ENCODE data around the gene CCDC141.

CCDC141 gene

GRCh38 chr2:179037807-179038206 is 12.1 kb downstream of the CCDC141 start:
- Histone ChIP-seq H3K27ac (ENCODE audit: low read length) (no peak overlapping the region), H2AFZ (ENCODE audit: low read depth, low read length) (no peak overlapping the region), H3K9me3 (ENCODE audit: insufficient read depth, low read length, severe bottlenecking) (no peaks in the 10 kb centered on the region), H3K4me3 (ENCODE audit: low read depth in 1 of 2, low read length in 2 of 2) (no peak overlapping the region), H3K9ac (ENCODE audit: low read depth, low read length) (no peak overlapping the region), H4K20me1 (ENCODE audit: insufficient read depth, low read length) (no peaks in the 10 kb centered on the region), H3K4me2 (ENCODE audit: insufficient read depth, low read length) (no peak overlapping the region), H3K36me3 (ENCODE audit: insufficient read depth, low read length) (no peaks in the 10 kb centered on the region), H3K4me1 (ENCODE audit: insufficient read depth, low read length) (no peaks in the 10 kb centered on the region; the same call in 1 of the 2 replicates), H3K79me2 (ENCODE audit: insufficient read depth, low read length) (no peaks in the 10 kb centered on the region), H3K27me3 (ENCODE audit: insufficient read depth, low read length, poor library complexity) (no peaks in the 10 kb centered on the region)
- DNase-seq (no peak), ATAC-seq (ENCODE audit: insufficient read depth, low read depth) (no peak)
- TF ChIP-seq EZH2 (IDR thresholded peaks at IDR 0.05; ENCODE audit: borderline replicate concordance, low read depth, low read length, severe bottlenecking) = no peak
- TF ChIP-seq CTCF (IDR thresholded peaks at IDR 0.05; ENCODE audit: borderline replicate concordance, extremely low read depth, low read length, poor library complexity, severe bottlenecking) = no peak

GRCh38 chr2:179036353-179036905 is 13.5 kb downstream of the CCDC141 start:
- no peak overlapping the region for H3K4me2 ChIP-seq (ENCODE audit: insufficient read depth, low read length)
- no peak for TF ChIP-seq EZH2 (IDR thresholded peaks at IDR 0.05; ENCODE audit: borderline replicate concordance, low read depth, low read length, severe bottlenecking)
- no peak for TF ChIP-seq CTCF (IDR thresholded peaks at IDR 0.05; ENCODE audit: borderline replicate concordance, extremely low read depth, low read length, poor library complexity, severe bottlenecking)
- no peaks in the 10 kb centered on the region for H3K79me2 ChIP-seq (ENCODE audit: insufficient read depth, low read length)
- DNase-seq (no peak), ATAC-seq (ENCODE audit: insufficient read depth, low read depth) (no peak)
- H3K27ac ChIP-seq (ENCODE audit: low read length) = no peak overlapping the region
- H3K4me3 ChIP-seq (ENCODE audit: low read depth in 1 of 2, low read length in 2 of 2) = no peak overlapping the region
- no peaks in the 10 kb centered on the region for H3K27me3 ChIP-seq (ENCODE audit: insufficient read depth, low read length, poor library complexity)
- H3K9me3 ChIP-seq (ENCODE audit: insufficient read depth, low read length, severe bottlenecking) = no peaks in the 10 kb centered on the region
- no peaks in the 10 kb centered on the region for H4K20me1 ChIP-seq (ENCODE audit: insufficient read depth, low read length)
- H2AFZ ChIP-seq (ENCODE audit: low read depth, low read length) = no peak overlapping the region
- H3K9ac ChIP-seq (ENCODE audit: low read depth, low read length) = no peak overlapping the region
- peaks cover 13% of the 10 kb centered on the region for H3K4me1 ChIP-seq (ENCODE audit: insufficient read depth, low read length)
- H3K36me3 ChIP-seq (ENCODE audit: insufficient read depth, low read length) = no peaks in the 10 kb centered on the region

- Histone ChIP-seq H3K4me2 (ENCODE audit: insufficient read depth, low read length) (peak overlapping the region; percentile 66), H3K79me2 (ENCODE audit: insufficient read depth, low read length) (no peaks in the 10 kb centered on the region), H3K36me3 (ENCODE audit: insufficient read depth, low read length) (no peaks in the 10 kb centered on the region), H2AFZ (ENCODE audit: low read depth, low read length) (peak overlapping the region; percentile 61), H3K27ac (ENCODE audit: low read length) (peak overlapping the region; percentile 82), H3K4me3 (ENCODE audit: low read depth in 1 of 2, low read length in 2 of 2) (peak overlapping the region in 1 of 2 experiments; percentile 49; a peak in 2 of 4 replicates), H3K4me1 (ENCODE audit: insufficient read depth, low read length) (peaks cover 26% of the 10 kb centered on the region), H3K9me3 (ENCODE audit: insufficient read depth, low read length, severe bottlenecking) (peaks cover 13% of the 10 kb centered on the region), H4K20me1 (ENCODE audit: insufficient read depth, low read length) (no peaks in the 10 kb centered on the region), H3K9ac (ENCODE audit: low read depth, low read length) (peak overlapping the region; percentile 52), H3K27me3 (ENCODE audit: insufficient read depth, low read length, poor library complexity) (no peaks in the 10 kb centered on the region)
- ATAC-seq (ENCODE audit: insufficient read depth, low read depth) (peak; percentile 90), DNase-seq (peak; percentile 53)
- TF ChIP-seq CTCF (IDR thresholded peaks at IDR 0.05; ENCODE audit: borderline replicate concordance, extremely low read depth, low read length, poor library complexity, severe bottlenecking) (no peak), EZH2 (IDR thresholded peaks at IDR 0.05; ENCODE audit: borderline replicate concordance, low read depth, low read length, severe bottlenecking) (no peak)
These were observed 18.1 kb downstream of the CCDC141 start for GRCh38 chr2:179031731-179032408.
